Measurements from ENCODE around the gene KANSL3. TPM values are rescaled to one million over a fixed set of nuclear protein-coding genes. Genes with fewer than 3 reads are reported as not detected.

Gene KANSL3
- total and polyA plus RNA-seq, 9 of the 15 experiments (the other 6 are each of a cell fraction or from before 2014, with no cell fraction given) = 11.3 to 43.7 (median 27.9) TPM

DNA sequence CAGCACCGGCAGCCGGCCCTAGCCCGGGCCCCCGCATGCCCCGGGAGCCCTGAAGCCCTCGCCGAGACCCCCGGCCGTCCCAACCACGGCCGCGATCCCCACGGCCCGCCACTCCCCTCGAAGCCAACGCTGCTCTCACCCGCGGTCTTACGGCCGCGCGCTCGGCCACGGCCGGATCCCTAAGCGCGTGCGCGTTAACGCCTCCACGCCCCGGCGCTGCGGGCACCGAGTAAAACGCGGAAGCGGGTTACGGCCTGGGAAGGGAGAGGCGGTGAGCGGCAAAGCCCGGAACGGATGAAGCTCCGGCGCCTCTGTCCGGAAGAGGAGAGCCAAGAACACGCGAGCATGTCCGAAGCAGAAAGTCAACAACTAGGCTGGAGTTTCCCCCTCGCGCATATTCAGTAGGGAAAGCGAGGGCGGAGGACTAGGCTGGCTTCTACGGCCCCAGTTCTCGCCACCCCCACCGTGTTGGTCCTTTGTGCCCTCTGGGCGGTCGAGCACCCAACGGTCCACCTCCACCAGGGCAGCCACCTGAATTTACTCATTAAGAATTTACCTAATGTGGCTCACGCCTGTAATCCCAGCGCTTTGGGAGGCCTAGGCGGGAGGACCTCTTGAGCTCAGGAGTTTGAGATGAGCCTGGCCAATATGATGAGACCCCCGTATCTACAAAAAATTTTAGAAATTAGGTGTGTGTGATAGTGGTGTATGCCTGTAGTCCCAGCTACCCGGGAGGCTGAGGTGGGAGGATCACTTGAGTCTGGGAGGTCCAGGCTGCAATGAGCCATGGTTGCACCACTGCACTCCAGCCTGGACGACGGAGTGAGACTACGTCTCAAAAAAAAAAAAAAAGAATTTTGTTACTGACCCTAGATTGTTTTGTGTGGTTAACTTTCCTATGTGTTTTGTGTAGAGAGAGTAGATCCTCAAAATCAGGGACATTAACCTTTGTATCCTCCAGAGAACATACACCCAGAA, at the start of gene KANSL3 (continued):
- no peak for TF ChIP-seq ZNF561 (CRISPR knock-in tag; conservative IDR thresholded peaks at IDR 0.05)
- TF ChIP-seq, protein P1, sequence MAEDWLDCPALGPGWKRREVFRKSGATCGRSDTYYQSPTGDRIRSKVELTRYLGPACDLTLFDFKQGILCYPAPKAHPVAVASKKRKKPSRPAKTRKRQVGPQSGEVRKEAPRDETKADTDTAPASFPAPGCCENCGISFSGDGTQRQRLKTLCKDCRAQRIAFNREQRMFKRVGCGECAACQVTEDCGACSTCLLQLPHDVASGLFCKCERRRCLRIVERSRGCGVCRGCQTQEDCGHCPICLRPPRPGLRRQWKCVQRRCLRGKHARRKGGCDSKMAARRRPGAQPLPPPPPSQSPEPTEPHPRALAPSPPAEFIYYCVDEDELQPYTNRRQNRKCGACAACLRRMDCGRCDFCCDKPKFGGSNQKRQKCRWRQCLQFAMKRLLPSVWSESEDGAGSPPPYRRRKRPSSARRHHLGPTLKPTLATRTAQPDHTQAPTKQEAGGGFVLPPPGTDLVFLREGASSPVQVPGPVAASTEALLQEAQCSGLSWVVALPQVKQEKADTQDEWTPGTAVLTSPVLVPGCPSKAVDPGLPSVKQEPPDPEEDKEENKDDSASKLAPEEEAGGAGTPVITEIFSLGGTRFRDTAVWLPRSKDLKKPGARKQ (CRISPR knock-in tag; IDR thresholded peaks at IDR 0.05) = no peak
- TF ChIP-seq, protein P2, sequence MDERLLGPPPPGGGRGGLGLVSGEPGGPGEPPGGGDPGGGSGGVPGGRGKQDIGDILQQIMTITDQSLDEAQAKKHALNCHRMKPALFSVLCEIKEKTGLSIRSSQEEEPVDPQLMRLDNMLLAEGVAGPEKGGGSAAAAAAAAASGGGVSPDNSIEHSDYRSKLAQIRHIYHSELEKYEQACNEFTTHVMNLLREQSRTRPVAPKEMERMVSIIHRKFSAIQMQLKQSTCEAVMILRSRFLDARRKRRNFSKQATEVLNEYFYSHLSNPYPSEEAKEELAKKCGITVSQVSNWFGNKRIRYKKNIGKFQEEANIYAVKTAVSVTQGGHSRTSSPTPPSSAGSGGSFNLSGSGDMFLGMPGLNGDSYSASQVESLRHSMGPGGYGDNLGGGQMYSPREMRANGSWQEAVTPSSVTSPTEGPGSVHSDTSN (CRISPR knock-in tag; IDR thresholded peaks at IDR 0.05; ENCODE audit: low read depth) = no peak
- TF ChIP-seq, protein P2 (tag; conservative IDR thresholded peaks at IDR 0.05; ENCODE audit: low read depth) = no peak
- TF ChIP-seq, protein P3, sequence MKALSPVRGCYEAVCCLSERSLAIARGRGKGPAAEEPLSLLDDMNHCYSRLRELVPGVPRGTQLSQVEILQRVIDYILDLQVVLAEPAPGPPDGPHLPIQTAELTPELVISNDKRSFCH (CRISPR knock-in tag; IDR thresholded peaks at IDR 0.05) = no peak
- TF ChIP-seq, protein P3 (tag; IDR thresholded peaks at IDR 0.05) = peak; percentile 90
- no peak for TF ChIP-seq PRMT5 (CRISPR knock-in tag; IDR thresholded peaks at IDR 0.05)
- TF ChIP-seq ZC3H11A (IDR thresholded peaks at IDR 0.05; ENCODE audit: low read depth, low read length) = no peak
- TF ChIP-seq ERF (CRISPR knock-in tag; IDR thresholded peaks at IDR 0.05) = peak; percentile 84; the same call in 1 of the 2 replicates
- peak; percentile 97 for TF ChIP-seq TOE1 (IDR thresholded peaks at IDR 0.05; ENCODE audit: borderline replicate concordance)
- TF ChIP-seq TOE1 (CRISPR knock-in tag; IDR thresholded peaks at IDR 0.05; ENCODE audit: borderline replicate concordance, low read depth) = peak; percentile 98
- peak; percentile 62 for TF ChIP-seq TEAD4 (IDR thresholded peaks at IDR 0.05; ENCODE audit: low read length)
- 0 out of 2 replicates have a peak, but pooled peaks have one; percentile 38 for TF ChIP-seq TEAD4 (CRISPR knock-in tag; IDR thresholded peaks at IDR 0.05; ENCODE audit: borderline replicate concordance)
- TF ChIP-seq, protein P4, sequence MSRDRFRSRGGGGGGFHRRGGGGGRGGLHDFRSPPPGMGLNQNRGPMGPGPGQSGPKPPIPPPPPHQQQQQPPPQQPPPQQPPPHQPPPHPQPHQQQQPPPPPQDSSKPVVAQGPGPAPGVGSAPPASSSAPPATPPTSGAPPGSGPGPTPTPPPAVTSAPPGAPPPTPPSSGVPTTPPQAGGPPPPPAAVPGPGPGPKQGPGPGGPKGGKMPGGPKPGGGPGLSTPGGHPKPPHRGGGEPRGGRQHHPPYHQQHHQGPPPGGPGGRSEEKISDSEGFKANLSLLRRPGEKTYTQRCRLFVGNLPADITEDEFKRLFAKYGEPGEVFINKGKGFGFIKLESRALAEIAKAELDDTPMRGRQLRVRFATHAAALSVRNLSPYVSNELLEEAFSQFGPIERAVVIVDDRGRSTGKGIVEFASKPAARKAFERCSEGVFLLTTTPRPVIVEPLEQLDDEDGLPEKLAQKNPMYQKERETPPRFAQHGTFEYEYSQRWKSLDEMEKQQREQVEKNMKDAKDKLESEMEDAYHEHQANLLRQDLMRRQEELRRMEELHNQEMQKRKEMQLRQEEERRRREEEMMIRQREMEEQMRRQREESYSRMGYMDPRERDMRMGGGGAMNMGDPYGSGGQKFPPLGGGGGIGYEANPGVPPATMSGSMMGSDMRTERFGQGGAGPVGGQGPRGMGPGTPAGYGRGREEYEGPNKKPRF (IDR thresholded peaks at IDR 0.05; ENCODE audit: low read depth, low read length) = no peak

Data from K562 (cell line).